ENCODE measurements around the gene SMARCA2. TPM values are rescaled to one million over a fixed set of nuclear protein-coding genes. Genes with fewer than 3 reads are reported as not detected.

SMARCA2 gene
- total RNA-seq, 1 experiment from 2014 or later = 27.9 TPM

DNA sequence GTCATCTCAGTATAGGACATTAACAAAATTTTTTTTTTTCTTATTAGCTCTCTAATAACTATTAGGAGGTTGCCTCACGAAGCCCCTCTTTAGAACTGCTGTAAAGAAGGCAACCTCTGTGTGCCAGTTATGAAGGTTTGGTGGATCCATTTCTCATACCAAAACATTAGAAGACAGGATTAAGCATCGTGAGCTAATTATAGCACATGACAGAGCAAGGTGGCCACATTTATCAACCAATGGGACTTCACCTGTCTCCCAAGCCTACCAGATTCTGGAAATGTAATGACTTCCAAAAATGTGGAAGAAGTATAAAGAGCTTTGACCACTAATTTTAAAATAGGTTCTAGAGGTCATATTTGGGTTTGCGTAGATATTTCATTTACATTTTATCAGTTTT lies 107.2 kb downstream of the SMARCA2 start:
- DNase-seq = no peak
- intact Hi-C loops (cut with micrococcal nuclease) = no loop called here
- Histone ChIP-seq H3K4me1 (ENCODE audit: insufficient read depth, low read length) (no peaks in the 10 kb centered on the region), H3K4me3 (ENCODE audit: low read length) (no peak overlapping the region), H3F3A (ENCODE audit: low read length, unreplicated experiment) (no peaks in the 10 kb centered on the region), H3K9me3 (ENCODE audit: low read length) (no peaks in the 10 kb centered on the region), H3K79me2 (ENCODE audit: low read length) (no peaks in the 10 kb centered on the region), H3K27me3 (ENCODE audit: low read length) (no peaks in the 10 kb centered on the region), H3K9ac (ENCODE audit: low read length) (no peak overlapping the region), H4K20me1 (ENCODE audit: low read length) (no peaks in the 10 kb centered on the region), H3K9me2 (replicated peaks; ENCODE audit: low read length) (no peaks in the 10 kb centered on the region), H2AFZ (ENCODE audit: low read length) (no peak overlapping the region), H3K27ac (ENCODE audit: low read length) (no peak overlapping the region), H3K4me2 (ENCODE audit: low read length) (no peak overlapping the region), H3K36me3 (ENCODE audit: low read depth, low read length) (no peaks in the 10 kb centered on the region)
- CTCF ChIA-PET = no interaction called here
- no TSS peak for BruUV-seq (replicated peaks)
- POLR2A ChIA-PET (ENCODE audit: unreplicated experiment) = no interaction called here
- ATAC-seq = no peak
- TF ChIP-seq, protein P1, sequence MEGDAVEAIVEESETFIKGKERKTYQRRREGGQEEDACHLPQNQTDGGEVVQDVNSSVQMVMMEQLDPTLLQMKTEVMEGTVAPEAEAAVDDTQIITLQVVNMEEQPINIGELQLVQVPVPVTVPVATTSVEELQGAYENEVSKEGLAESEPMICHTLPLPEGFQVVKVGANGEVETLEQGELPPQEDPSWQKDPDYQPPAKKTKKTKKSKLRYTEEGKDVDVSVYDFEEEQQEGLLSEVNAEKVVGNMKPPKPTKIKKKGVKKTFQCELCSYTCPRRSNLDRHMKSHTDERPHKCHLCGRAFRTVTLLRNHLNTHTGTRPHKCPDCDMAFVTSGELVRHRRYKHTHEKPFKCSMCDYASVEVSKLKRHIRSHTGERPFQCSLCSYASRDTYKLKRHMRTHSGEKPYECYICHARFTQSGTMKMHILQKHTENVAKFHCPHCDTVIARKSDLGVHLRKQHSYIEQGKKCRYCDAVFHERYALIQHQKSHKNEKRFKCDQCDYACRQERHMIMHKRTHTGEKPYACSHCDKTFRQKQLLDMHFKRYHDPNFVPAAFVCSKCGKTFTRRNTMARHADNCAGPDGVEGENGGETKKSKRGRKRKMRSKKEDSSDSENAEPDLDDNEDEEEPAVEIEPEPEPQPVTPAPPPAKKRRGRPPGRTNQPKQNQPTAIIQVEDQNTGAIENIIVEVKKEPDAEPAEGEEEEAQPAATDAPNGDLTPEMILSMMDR (conservative IDR thresholded peaks at IDR 0.05; ENCODE audit: low read depth, low read length) = no peak
- TF ChIP-seq EZH2phosphoT487 (IDR thresholded peaks at IDR 0.05; ENCODE audit: borderline replicate concordance, low read length) = no peak
- no peak for TF ChIP-seq EZH2 (IDR thresholded peaks at IDR 0.05; ENCODE audit: low read length, unreplicated experiment)

DNA sequence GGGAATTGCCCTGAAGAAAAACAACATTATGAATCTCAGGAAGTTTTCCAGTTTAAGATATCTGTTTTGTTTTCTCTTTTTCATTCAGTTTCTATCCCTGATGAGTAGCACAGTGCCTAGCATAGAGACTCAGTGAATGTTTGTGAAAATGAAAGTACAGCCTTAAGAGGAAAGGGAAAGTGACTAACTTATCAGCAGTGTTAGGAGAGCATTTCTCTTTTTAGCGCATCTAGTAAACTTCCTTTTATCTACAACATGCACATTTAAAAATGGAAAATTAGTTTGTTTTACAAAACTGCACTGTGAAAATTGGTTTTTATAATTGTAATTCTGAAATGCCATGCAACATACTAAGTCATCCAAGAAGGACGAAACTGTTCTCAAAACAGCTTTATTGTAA lies 110.8 kb downstream of the SMARCA2 start:
- no peaks in the 10 kb centered on the region for H4K20me1 ChIP-seq (ENCODE audit: low read length)
- ChIA-PET CTCF (no interaction called here), POLR2A (ENCODE audit: unreplicated experiment) (no interaction called here)
- no peaks in the 10 kb centered on the region for H3F3A ChIP-seq (ENCODE audit: low read length, unreplicated experiment)
- no peak for ATAC-seq
- H3K27ac ChIP-seq (ENCODE audit: low read length) = no peak overlapping the region
- H3K4me3 ChIP-seq (ENCODE audit: low read length) = no peak overlapping the region
- no peaks in the 10 kb centered on the region for H3K4me1 ChIP-seq (ENCODE audit: insufficient read depth, low read length)
- H3K27me3 ChIP-seq (ENCODE audit: low read length) = no peaks in the 10 kb centered on the region
- H3K36me3 ChIP-seq (ENCODE audit: low read depth, low read length) = no peaks in the 10 kb centered on the region
- TF ChIP-seq EZH2 (IDR thresholded peaks at IDR 0.05; ENCODE audit: low read length, unreplicated experiment) (no peak), EZH2phosphoT487 (IDR thresholded peaks at IDR 0.05; ENCODE audit: borderline replicate concordance, low read length) (no peak)
- TF ChIP-seq, protein P1 (conservative IDR thresholded peaks at IDR 0.05; ENCODE audit: low read depth, low read length) = no peak
- intact Hi-C loops (cut with micrococcal nuclease) = no loop called here
- no peak overlapping the region for H2AFZ ChIP-seq (ENCODE audit: low read length)
- BruUV-seq (replicated peaks) = no TSS peak
- H3K79me2 ChIP-seq (ENCODE audit: low read length) = no peaks in the 10 kb centered on the region
- H3K9ac ChIP-seq (ENCODE audit: low read length) = no peak overlapping the region
- no peak for DNase-seq
- no peak overlapping the region for H3K4me2 ChIP-seq (ENCODE audit: low read length)
- H3K9me2 ChIP-seq (replicated peaks; ENCODE audit: low read length) = no peaks in the 10 kb centered on the region
- H3K9me3 ChIP-seq (ENCODE audit: low read length) = no peaks in the 10 kb centered on the region

DNA sequence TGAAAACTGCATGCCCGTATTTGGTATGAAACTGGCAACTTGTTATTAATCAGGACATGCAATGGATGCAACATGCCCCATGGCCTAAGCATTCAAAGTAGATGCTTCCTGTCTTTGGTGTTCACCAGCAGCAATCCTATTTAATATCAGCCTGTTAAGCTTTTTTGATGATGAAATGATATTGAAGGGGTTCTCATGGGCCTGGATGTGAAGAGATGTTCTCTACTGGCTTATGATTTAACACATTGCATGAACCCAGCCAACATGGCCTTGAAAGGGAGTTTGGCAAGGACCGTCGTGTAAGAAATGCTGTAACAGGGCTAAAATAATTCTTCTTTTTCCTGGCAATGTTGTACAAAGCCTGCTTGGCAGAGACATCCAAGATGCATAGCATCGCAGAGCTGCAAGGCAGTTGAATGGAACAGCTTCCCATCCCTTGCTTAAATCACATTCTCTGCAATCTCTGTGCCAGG lies 111.2 kb downstream of the SMARCA2 start:
- DNase-seq (no peak), ATAC-seq (no peak)
- Histone ChIP-seq H3K79me2 (ENCODE audit: low read length) (no peaks in the 10 kb centered on the region), H3K27ac (ENCODE audit: low read length) (no peak overlapping the region), H3K4me3 (ENCODE audit: low read length) (no peak overlapping the region), H3K9me2 (replicated peaks; ENCODE audit: low read length) (no peaks in the 10 kb centered on the region), H2AFZ (ENCODE audit: low read length) (no peak overlapping the region), H3K4me1 (ENCODE audit: insufficient read depth, low read length) (no peaks in the 10 kb centered on the region), H3F3A (ENCODE audit: low read length, unreplicated experiment) (no peaks in the 10 kb centered on the region), H3K9me3 (ENCODE audit: low read length) (no peaks in the 10 kb centered on the region), H3K36me3 (ENCODE audit: low read depth, low read length) (no peaks in the 10 kb centered on the region), H4K20me1 (ENCODE audit: low read length) (no peaks in the 10 kb centered on the region), H3K4me2 (ENCODE audit: low read length) (no peak overlapping the region), H3K9ac (ENCODE audit: low read length) (no peak overlapping the region), H3K27me3 (ENCODE audit: low read length) (no peaks in the 10 kb centered on the region)
- CTCF ChIA-PET = no interaction called here
- POLR2A ChIA-PET (ENCODE audit: unreplicated experiment) = no interaction called here
- no peak for TF ChIP-seq EZH2phosphoT487 (IDR thresholded peaks at IDR 0.05; ENCODE audit: borderline replicate concordance, low read length)
- TF ChIP-seq, protein P1 (conservative IDR thresholded peaks at IDR 0.05; ENCODE audit: low read depth, low read length) = no peak
- TF ChIP-seq EZH2 (IDR thresholded peaks at IDR 0.05; ENCODE audit: low read length, unreplicated experiment) = no peak
- BruUV-seq (replicated peaks) = no TSS peak
- intact Hi-C loops (cut with micrococcal nuclease) = no loop called here

All from PC-3 (cell line).